CD4-positive, alpha-beta memory T cell (primary cell): ENCODE results near the gene SCN9A. TPM values are rescaled to one million over a fixed set of nuclear protein-coding genes. Genes with fewer than 3 reads are reported as not detected.

Experiments
- CTCF ChIA-PET: fragments of 350-600 bp; sonication (Branson Sonifier 250); formaldehyde crosslinking; loops from one replicate; lab custom pipeline; 2021; ENCODE audit warnings: inconsistent platforms; ENCODE audit not compliant: partially characterized antibody; lab: Charles Lee
- POLR2A ChIA-PET: fragments of 350-600 bp; sonication (Branson Sonifier 250); formaldehyde crosslinking; loops from one replicate; lab custom pipeline; 2021; ENCODE audit not compliant: partially characterized antibody; lab: Charles Lee
- DNase-seq, 5 donors: peaks; one replicate each; pipeline versions ENCODE4 v3.0.0 to v3.0.0-alpha.2; 2020 to 2022; ENCODE audit warnings: mixed read lengths in 1 of 5
- H3K27ac ChIP-seq: one replicate; pipeline ENCODE4 v1.7.0; 2013; ENCODE audit warnings: low read depth, low read length
- H3K27me3 ChIP-seq: 2 replicates; pipeline ENCODE4 v1.7.0; 2013; ENCODE audit warnings: mild to moderate bottlenecking, low read length, moderate library complexity; ENCODE audit not compliant: insufficient read depth
- H3K36me3 ChIP-seq: 2 replicates; pipeline ENCODE4 v1.7.0; 2013; ENCODE audit warnings: mild to moderate bottlenecking, low read length, moderate library complexity; ENCODE audit not compliant: insufficient read depth
- H3K4me1 ChIP-seq: 2 replicates; pipeline ENCODE4 v1.7.0; 2013; ENCODE audit warnings: mild to moderate bottlenecking, low read length, moderate library complexity; ENCODE audit not compliant: insufficient read depth
- H3K4me3 ChIP-seq, 2 donors: one replicate each; pipeline ENCODE4 v1.7.0; 2013; ENCODE audit warnings: low read length in 2 of 2, mild to moderate bottlenecking in 1 of 2
- H3K9me3 ChIP-seq, 2 donors: one replicate each; pipeline ENCODE4 v1.7.0; 2013; ENCODE audit warnings: low read length in 2 of 2, control low read depth in 1 of 2; ENCODE audit not compliant: control insufficient read depth in 1 of 2
- H3K27ac Mint-ChIP-seq, 7 donors: one replicate each; pipeline ENCODE4 v1.8.0; 2020 to 2021; ENCODE audit warnings: mixed read lengths in 7 of 7, mild to moderate bottlenecking in 6 of 7, inconsistent platforms in 3 of 7, moderate library complexity in 3 of 7
- H3K27me3 Mint-ChIP-seq, 2 donors: one replicate each; pipeline ENCODE4 v1.8.0; 2020 to 2021; ENCODE audit warnings: mixed read lengths in 2 of 2
- H3K36me3 Mint-ChIP-seq, 2 donors: one replicate each; pipeline ENCODE4 v1.8.0; 2020 to 2021; ENCODE audit warnings: mixed read lengths in 2 of 2, inconsistent platforms in 1 of 2, mild to moderate bottlenecking in 1 of 2
- H3K4me1 Mint-ChIP-seq, 4 donors: one replicate each; pipeline ENCODE4 v1.8.0; 2020 to 2021; ENCODE audit warnings: mixed read lengths in 4 of 4, mild to moderate bottlenecking in 1 of 4
- H3K4me3 Mint-ChIP-seq, 8 donors: one replicate each; pipeline ENCODE4 v1.8.0; 2020 to 2021; ENCODE audit warnings: mixed read lengths in 8 of 8, mild to moderate bottlenecking in 7 of 8, moderate library complexity in 6 of 8, inconsistent platforms in 3 of 8
- H3K9me3 Mint-ChIP-seq, 8 donors: one replicate each; pipeline ENCODE4 v1.8.0; 2020 to 2021; ENCODE audit warnings: mixed read lengths in 8 of 8, mild to moderate bottlenecking in 5 of 8, inconsistent platforms in 3 of 8, moderate library complexity in 1 of 8
- intact Hi-C: fragments of 100-400 bp; cut with micrococcal nuclease; formaldehyde crosslinking; loops from one replicate; pipeline ENCODE4 v1.15.1; 2023
- polyA plus RNA-seq, 2 donors: library from polyadenylated mRNA; unstranded; fragments of 300-500 nt; fragmentation: Illumina TruSeq; gene quantifications; one replicate each; pipeline ENCODE4 v1.2.3, GENCODE V29; 2021
- total RNA-seq, 2 experiments: library from RNA; stranded (reverse); gene quantifications; one replicate each; pipeline ENCODE4 v1.2.3, GENCODE V29; 2021

SCN9A gene
- total and polyA plus RNA-seq, 4 experiments from 2014 or later = not detected

- Histone ChIP-seq H3K9me3 (no peaks in the 10 kb centered on the region), H3K27ac (no peak overlapping the region), H3K4me1 (no peaks in the 10 kb centered on the region), H3K36me3 (no peaks in the 10 kb centered on the region), H3K4me3 (no peak overlapping the region), H3K27me3 (no peaks in the 10 kb centered on the region)
- intact Hi-C loops = no loop called here
- DNase-seq = no peak
- no peak overlapping the region for H3K27ac Mint-ChIP-seq
- no peaks in the 10 kb centered on the region for H3K36me3 Mint-ChIP-seq
- POLR2A ChIA-PET = no interaction called here
- peaks cover 0 to 2% (median 0%) of the 10 kb centered on the region in 8 donors for H3K9me3 Mint-ChIP-seq
- H3K4me3 Mint-ChIP-seq = no peak overlapping the region
- H3K4me1 Mint-ChIP-seq = no peaks in the 10 kb centered on the region
- CTCF ChIA-PET = no interaction called here
- H3K27me3 Mint-ChIP-seq = no peaks in the 10 kb centered on the region
These were observed 40.9 kb downstream of the SCN9A start for GRCh38 chr2:166334805-166335204.

GRCh38 chr2:166333801-166334200 is 41.9 kb downstream of the SCN9A start:
- Histone ChIP-seq H3K9me3 (no peaks in the 10 kb centered on the region), H3K36me3 (no peaks in the 10 kb centered on the region), H3K27ac (no peak overlapping the region), H3K27me3 (no peaks in the 10 kb centered on the region), H3K4me1 (no peaks in the 10 kb centered on the region), H3K4me3 (no peak overlapping the region)
- Mint-ChIP-seq H3K4me3 (no peak overlapping the region), H3K27ac (no peak overlapping the region), H3K27me3 (no peaks in the 10 kb centered on the region), H3K9me3 (peaks cover 0 to 2% (median 0%) of the 10 kb centered on the region in 8 donors), H3K4me1 (no peaks in the 10 kb centered on the region), H3K36me3 (no peaks in the 10 kb centered on the region)
- intact Hi-C loops = no loop called here
- ChIA-PET CTCF (no interaction called here), POLR2A (no interaction called here)
- no peak for DNase-seq

GRCh38 chr2:166332106-166332505 is 43.6 kb downstream of the SCN9A start:
- H3K4me1 Mint-ChIP-seq = no peaks in the 10 kb centered on the region
- no peaks in the 10 kb centered on the region for H3K27me3 Mint-ChIP-seq
- H3K9me3 Mint-ChIP-seq = peaks cover 0 to 2% (median 0%) of the 10 kb centered on the region in 8 donors
- H3K4me3 Mint-ChIP-seq = no peak overlapping the region
- ChIA-PET CTCF (no interaction called here), POLR2A (no interaction called here)
- no peak overlapping the region for H3K4me3 ChIP-seq
- no peaks in the 10 kb centered on the region for H3K27me3 ChIP-seq
- intact Hi-C loops = no loop called here
- DNase-seq = no peak
- H3K36me3 ChIP-seq = no peaks in the 10 kb centered on the region
- H3K27ac Mint-ChIP-seq = no peak overlapping the region
- no peaks in the 10 kb centered on the region for H3K4me1 ChIP-seq
- H3K27ac ChIP-seq = no peak overlapping the region
- no peaks in the 10 kb centered on the region for H3K36me3 Mint-ChIP-seq
- no peaks in the 10 kb centered on the region for H3K9me3 ChIP-seq

GRCh38 chr2:166331468-166331867 is 44.3 kb downstream of the SCN9A start:
- no peaks in the 10 kb centered on the region for H3K27me3 ChIP-seq
- Mint-ChIP-seq H3K4me3 (no peak overlapping the region), H3K4me1 (no peaks in the 10 kb centered on the region), H3K9me3 (peaks cover 0 to 2% (median 0%) of the 10 kb centered on the region in 8 donors), H3K36me3 (no peaks in the 10 kb centered on the region), H3K27ac (no peak overlapping the region), H3K27me3 (no peaks in the 10 kb centered on the region)
- ChIA-PET POLR2A (no interaction called here), CTCF (no interaction called here)
- H3K36me3 ChIP-seq = no peaks in the 10 kb centered on the region
- no peaks in the 10 kb centered on the region for H3K9me3 ChIP-seq
- intact Hi-C loops = no loop called here
- no peak overlapping the region for H3K4me3 ChIP-seq
- no peaks in the 10 kb centered on the region for H3K4me1 ChIP-seq
- no peak for DNase-seq
- H3K27ac ChIP-seq = no peak overlapping the region

- H3K27ac Mint-ChIP-seq = no peak overlapping the region
- intact Hi-C loops = no loop called here
- Histone ChIP-seq H3K4me1 (no peaks in the 10 kb centered on the region), H3K9me3 (no peaks in the 10 kb centered on the region), H3K4me3 (no peak overlapping the region), H3K27ac (no peak overlapping the region), H3K36me3 (no peaks in the 10 kb centered on the region), H3K27me3 (no peaks in the 10 kb centered on the region)
- H3K27me3 Mint-ChIP-seq = no peaks in the 10 kb centered on the region
- DNase-seq = no peak
- CTCF ChIA-PET = no interaction called here
- H3K4me1 Mint-ChIP-seq = no peaks in the 10 kb centered on the region
- H3K4me3 Mint-ChIP-seq = no peak overlapping the region
- POLR2A ChIA-PET = no interaction called here
- H3K9me3 Mint-ChIP-seq = peaks cover 0 to 2% (median 0%) of the 10 kb centered on the region in 8 donors
- H3K36me3 Mint-ChIP-seq = no peaks in the 10 kb centered on the region
These were observed 46.3 kb downstream of the SCN9A start for GRCh38 chr2:166329465-166329864.

GRCh38 chr2:166328147-166328546 is 47.6 kb downstream of the SCN9A start:
- Mint-ChIP-seq H3K9me3 (peaks cover 0 to 2% (median 0%) of the 10 kb centered on the region in 8 donors), H3K4me1 (no peaks in the 10 kb centered on the region), H3K27me3 (no peaks in the 10 kb centered on the region), H3K4me3 (no peak overlapping the region), H3K36me3 (no peaks in the 10 kb centered on the region), H3K27ac (no peak overlapping the region)
- Histone ChIP-seq H3K9me3 (no peaks in the 10 kb centered on the region), H3K27me3 (no peaks in the 10 kb centered on the region), H3K4me3 (no peak overlapping the region), H3K36me3 (no peaks in the 10 kb centered on the region), H3K4me1 (no peaks in the 10 kb centered on the region), H3K27ac (no peak overlapping the region)
- no peak for DNase-seq
- CTCF ChIA-PET = no interaction called here
- POLR2A ChIA-PET = no interaction called here
- intact Hi-C loops = no loop called here

GRCh38 chr2:166321076-166321475 is 54.7 kb downstream of the SCN9A start:
- Mint-ChIP-seq H3K27me3 (no peaks in the 10 kb centered on the region), H3K36me3 (no peaks in the 10 kb centered on the region), H3K27ac (no peak overlapping the region), H3K9me3 (peaks cover 0 to 2% (median 0%) of the 10 kb centered on the region in 8 donors), H3K4me3 (no peak overlapping the region), H3K4me1 (no peaks in the 10 kb centered on the region)
- Histone ChIP-seq H3K27me3 (no peaks in the 10 kb centered on the region), H3K4me1 (no peaks in the 10 kb centered on the region), H3K27ac (no peak overlapping the region), H3K36me3 (no peaks in the 10 kb centered on the region), H3K4me3 (no peak overlapping the region), H3K9me3 (no peaks in the 10 kb centered on the region)
- no peak for DNase-seq
- intact Hi-C loops = no loop called here
- ChIA-PET POLR2A (no interaction called here), CTCF (no interaction called here)
